SHP77 treated with DMSO at 0.1 percent for 48 hours (cell line): ENCODE measurements around the gene C3orf22.

Experiments used
- DNase-seq: peaks from one replicate; lab custom pipeline; 2025; lab: John Stamatoyannopoulos, UW

C3orf22 gene

DNA sequence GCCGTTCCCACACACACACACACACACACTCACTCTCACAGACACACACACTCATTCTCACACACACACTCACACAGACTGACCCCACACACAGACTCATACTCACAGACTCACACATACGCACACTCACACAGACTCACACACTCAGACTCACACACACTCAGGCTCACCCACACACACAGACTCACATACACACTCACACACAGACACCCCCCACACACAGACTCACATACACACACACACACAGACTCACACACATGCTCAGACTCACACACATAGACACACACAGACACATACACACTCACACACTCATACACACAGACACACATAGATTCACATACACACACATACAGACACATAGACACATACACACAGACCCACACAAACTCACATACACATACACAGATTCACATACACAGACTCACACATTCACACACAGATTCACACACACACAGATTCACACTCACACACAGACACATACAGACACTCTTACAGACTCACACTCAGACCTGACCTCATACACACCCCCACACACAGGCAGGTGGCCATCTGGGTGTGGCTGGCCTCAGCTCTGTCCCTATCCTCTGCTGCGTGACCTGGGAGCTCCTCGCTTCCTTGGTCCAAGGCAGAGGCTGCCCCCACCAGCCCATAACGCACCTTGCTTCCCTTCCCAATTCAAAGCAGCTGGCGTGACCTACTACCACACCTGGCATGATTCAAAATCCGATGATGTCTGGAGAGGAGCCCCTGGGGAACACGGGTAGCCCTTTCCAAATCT lies 1.9 kb downstream of the C3orf22 start:
- no peak for DNase-seq

DNA sequence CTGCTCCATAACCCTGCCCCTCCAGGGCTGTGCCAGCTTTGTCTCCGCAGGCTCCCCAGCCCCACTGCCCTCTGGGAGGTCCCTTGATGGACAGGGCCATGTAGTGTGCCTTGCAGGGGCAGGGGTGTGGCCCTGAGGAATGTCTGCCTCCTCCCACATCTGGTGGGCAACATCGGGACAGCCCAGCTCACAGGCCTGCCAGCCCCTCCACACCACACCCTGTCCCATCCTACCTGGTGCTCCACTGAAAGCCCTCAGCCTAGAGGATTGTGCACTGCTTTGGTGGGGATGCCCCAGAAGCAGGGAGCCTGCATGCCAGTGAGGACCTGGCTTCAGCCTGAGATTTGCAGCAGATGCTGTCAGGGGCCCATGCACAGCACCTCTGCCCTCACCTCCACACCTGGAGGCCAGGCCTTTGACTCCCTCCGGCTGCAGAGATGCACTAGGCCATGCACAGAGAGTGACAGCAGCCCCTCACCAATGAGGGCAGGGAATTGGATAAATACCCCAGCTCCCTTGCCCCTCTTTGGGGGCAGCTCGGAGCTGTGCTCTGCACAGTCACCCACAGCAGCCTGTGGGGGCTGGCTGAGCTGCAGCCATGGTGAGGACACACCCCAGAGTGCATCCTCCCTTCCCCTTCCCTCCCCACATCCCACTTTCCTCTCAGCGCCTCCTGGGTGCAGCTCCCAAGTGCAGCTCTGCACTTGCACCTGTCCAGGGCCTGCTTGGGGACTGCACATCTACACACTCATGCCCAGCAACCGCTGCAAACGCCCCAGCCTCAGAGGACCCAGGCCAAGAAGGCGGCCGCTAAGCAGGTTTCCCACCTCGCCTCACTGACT lies 2.7 kb downstream of the C3orf22 start:
- no peak for DNase-seq

DNA sequence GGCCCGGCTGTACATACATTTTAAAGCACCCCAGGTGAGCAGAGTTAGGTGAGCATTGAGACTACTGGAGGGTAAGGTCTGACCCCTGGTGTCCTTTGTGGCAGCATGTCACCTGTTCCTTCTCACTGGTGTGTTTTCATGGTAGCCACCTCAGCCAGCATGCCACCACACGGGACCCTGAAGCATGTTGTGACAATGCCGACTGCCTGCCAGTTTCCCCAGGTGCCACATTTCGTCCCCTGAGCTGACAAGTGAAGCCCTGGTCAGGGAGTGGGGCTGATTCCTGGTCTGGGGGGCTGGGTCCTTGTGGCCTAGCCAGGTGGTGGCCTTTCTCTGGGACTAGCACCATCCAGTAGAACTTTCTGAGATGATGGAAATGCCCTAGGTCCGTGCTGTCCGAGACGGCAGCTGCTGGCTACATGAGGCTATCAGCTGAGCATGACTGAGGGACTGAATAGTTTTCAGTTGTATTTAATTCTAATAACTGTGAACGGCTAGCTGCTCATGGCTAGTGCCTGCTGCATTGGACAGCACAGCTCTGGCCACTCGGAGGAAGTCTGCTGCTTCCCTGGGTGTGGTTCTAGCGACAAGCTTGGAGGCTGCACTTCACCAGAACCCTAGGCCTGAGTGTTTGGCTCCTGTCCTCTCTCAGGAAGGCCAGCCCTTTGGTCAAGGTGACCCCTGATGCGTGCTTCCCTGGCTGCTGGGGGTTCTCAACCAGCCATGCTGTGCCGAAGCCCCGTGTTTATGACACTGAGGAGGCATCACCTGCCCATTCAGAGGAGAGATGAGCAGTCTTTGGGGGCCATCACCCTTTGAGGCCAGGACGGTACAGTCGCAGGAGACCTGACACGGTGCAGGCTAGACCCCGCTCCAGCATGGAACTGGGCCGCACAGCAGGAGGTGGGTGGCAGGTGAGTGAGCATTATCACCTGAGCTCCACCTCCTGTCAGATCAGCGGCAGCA lies 3.9 kb downstream of the C3orf22 start:
- no peak for DNase-seq

- DNase-seq: no peak
Observed at GRCh38 chr3:126553284-126554084, 5.2 kb downstream of the C3orf22 start.

- DNase-seq: no peak
Observed at GRCh38 chr3:126552688-126553283, 5.9 kb downstream of the C3orf22 start.

- no peak for DNase-seq
Observed at GRCh38 chr3:126551839-126552687, 6.7 kb downstream of the C3orf22 start.

DNA sequence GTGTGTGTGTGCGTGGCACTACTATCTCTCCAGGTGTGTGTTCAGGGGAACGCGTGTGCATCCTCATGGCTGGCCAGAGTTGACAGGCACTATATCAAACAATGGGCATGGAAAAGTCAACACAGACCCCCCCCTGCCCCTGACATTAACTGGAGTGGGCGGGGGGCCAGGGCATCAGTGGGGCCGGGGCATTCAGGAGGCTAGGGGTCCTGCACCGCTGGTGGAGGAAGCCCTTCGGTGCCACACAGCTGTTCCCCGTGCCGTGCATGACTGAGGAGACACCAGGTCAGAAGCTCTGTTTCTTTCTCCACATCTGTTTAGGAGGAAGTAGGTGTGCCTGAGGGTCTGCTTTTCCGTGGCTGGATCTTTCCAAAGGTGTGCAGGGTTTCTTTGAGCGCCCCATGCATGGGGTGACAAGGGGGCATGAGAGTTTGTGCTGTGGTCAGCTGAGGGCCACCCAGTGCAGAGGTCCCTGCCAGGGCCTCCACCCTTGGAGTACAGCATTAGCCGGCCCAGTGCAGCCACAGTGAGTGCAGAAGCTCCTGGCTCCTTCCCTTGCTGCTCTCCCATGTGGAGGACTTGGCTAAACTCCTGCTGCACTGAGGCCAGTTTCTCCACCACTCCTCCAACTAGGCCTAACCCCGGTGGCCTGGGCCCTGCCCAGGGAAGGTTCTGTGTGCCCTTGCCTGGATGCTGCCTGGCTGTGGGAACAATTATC lies 7.5 kb downstream of the C3orf22 start:
- no peak for DNase-seq

DNA sequence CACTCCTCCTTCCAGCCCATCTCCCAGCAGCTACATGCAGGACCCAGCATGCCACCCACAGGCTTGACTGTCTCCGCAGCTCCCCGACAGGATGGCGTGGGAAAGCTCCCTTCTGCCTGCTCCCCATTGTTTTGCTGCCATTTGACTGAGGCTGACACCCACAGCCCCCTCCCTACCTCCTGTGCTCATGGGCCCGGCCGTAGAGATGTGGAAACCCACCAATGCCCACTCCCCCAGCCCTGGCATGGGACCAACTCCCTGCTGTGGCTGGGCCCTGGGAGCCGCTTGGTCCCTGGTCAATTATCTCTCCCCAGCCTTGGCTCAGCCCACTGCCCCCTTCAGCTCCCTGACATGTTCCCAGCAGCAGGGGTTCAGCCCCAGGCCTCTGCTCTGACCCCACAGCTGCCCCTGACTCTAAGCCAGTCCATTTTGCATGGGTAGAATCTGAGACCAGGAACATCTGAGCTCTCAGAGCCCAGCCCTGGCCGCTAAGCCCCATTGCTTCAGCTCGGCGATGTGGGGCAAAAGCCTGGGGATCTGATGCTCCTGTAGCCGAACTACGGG lies 8.2 kb downstream of the C3orf22 start:
- no peak for DNase-seq

- DNase-seq: no peak
Observed at GRCh38 chr3:126549861-126550487, 8.8 kb downstream of the C3orf22 start.

DNA sequence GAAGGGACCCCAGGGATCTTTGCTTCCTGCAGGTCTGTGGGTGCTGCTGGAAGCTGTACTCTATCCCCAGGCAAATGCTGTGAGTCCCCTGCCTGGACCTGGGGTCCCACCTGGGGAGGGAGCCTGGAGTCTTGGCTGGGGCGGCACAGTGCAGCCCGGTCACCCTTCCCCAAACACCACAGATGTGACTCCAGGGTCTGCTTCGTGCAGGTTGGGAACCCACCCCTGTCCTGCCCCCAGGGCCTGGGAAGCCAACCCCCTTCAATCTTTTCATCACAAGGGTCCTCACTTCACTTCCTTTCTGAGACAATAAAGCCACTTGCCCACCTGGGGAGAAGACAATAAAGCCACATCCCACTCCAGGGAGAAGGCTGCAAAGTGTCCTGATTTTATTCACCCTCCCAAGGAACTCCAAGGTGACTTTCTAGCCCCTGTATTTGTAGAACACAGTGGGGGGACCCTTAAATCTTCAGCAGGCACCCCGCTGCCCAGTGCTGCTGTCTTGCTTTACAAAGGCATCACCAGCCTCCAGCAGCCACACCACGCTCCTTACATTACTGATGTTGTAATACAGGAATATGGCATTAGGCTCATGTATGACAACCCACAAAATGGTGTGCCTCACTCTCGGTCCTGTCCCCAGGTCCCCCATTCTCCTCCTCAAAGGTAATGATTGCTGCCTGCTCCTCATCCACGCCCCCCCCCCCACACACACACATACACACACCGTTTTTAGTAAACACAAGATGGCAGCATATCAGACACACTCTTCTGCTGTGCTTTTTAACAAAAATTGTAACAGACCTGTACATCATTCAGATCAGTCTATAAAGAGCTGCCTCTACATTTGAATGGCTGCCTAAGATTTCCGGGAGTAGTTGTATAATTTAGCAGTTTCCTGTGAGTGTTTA lies 9.9 kb downstream of the C3orf22 start:
- DNase-seq: no peak

DNA sequence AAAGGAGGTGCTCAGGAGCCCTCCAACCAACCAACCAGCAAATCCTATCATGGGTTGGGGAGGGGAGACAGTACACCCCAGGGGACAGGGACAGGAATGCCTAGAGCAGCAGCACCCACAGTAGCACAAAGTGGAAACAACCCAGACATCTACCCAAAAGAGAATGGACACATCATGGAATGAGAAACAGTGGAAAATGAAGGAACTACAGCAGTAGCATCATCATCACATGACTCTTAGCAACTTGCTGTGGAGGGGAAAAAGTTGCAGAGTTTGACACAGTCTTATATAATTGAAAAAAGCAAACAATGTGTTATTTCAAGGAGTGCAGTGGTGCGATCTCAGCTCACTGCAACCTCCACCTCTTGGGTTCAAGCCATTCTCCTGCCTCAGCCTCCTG lies 11.0 kb downstream of the C3orf22 start:
- no peak for DNase-seq

- no peak for DNase-seq
Observed at GRCh38 chr3:126546549-126547239, 12.0 kb downstream of the C3orf22 start.

DNA sequence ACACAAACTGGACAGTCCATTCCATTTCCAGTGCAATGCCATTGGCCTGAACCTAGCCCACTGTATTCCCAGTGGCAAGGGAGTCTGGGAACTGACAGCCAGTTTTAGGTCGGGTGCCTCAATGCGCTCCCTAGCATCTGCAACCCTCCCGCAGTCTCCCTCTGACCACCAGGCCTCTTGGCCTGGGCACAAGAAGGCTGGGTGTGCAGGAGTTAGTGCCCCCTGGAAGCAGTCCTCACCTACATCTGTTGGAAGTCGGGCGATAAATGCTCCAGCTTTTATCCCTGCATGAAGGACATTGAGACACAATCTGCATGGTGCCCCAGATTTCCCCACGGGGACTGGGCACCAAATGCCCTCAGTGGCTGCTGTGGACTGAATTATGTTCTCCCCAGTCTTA lies 12.7 kb downstream of the C3orf22 start:
- no peak for DNase-seq

GRCh38 chr3:126545544-126545943 lies 13.2 kb downstream of the C3orf22 start:
- DNase-seq: no peak

GRCh38 chr3:126544596-126545281 lies 14.0 kb downstream of the C3orf22 start:
- DNase-seq: no peak

GRCh38 chr3:126543457-126544061 lies 15.2 kb downstream of the C3orf22 start:
- DNase-seq: no peak
